ENCODE results near the gene ZNF771.
"Not testable (repeated sequence)": the region's sequence is repeated elsewhere in the genome, so short reads cannot be mapped to it uniquely, and the experiment has no call there.

ZNF771 gene

GRCh38 chr16:30438835-30439234 lies 31.4 kb downstream of the ZNF771 start:
- DNase-seq: no peak

- DNase-seq: no peak
These were observed 32.4 kb downstream of the ZNF771 start for GRCh38 chr16:30439720-30440348.

- no peak for DNase-seq
These were observed 36.2 kb downstream of the ZNF771 start for GRCh38 chr16:30443631-30444030.

DNA sequence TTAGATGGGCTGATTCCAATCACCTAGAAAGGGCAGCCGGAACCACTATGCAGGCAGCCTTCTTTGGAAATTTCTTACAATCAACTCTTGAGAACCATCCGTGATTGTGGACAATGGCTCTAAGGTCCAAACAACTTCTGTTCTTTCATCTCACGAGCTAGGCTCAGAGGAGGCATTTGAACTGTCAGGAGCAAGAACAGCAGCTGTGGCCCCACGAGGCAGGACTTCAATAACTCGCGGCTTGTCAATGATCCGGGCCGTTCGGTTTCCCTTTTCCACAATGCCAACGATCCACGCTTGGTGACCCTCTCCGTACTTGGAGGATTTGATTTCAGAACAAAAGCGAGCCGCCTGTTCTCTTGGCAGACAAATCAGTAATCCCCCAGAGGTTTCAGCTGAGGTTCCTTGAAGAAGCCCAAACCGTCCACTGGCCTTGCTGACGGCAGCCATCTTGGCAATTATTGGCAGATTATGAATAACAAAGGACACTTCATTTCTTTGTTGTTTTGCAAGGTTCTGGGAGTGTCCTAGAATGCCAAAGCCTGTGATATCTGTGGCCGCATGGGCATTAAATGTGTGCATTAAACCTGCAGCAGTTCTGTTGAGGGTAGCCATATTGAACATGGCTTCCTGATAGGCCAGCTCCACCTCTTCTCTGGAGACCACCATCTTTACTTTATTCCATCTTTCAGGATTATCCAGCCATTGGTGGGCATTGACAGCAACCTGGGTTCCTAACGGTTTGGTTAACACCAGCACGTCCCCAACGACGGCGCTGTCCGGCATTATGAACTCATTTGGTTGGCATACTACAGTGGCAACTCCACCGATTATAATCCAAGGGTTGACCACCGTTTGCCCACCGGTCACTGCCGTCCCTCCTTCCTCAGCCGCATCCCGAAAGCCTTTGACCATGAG lies 37.1 kb downstream of the ZNF771 start:
- no peak for DNase-seq

DNA sequence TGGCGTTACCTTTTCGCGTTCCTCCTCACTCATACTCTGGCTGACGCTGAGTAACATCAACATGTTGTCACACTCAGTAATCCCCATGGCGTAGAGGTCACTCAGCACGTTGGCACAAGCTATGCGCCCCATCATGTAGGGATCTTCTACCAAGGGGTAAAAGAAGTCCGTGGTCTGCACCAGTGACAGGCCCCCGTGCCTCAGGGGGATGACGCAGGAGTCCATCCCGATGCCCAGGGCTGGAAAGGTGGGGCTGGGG lies 37.7 kb downstream of the ZNF771 start:
- DNase-seq: no peak

- peak; percentile 92 for DNase-seq
These were observed 38.2 kb downstream of the ZNF771 start, which contains the start of gene SEPHS2 for GRCh38 chr16:30445408-30446202. Gene SEPHS2 (minus strand): TSS chr16:30445874. CDS start chr16:30445727, 147 bp downstream.

- DNase-seq: no peak
These were observed 38.8 kb downstream of the ZNF771 start for GRCh38 chr16:30446203-30446595.

DNA sequence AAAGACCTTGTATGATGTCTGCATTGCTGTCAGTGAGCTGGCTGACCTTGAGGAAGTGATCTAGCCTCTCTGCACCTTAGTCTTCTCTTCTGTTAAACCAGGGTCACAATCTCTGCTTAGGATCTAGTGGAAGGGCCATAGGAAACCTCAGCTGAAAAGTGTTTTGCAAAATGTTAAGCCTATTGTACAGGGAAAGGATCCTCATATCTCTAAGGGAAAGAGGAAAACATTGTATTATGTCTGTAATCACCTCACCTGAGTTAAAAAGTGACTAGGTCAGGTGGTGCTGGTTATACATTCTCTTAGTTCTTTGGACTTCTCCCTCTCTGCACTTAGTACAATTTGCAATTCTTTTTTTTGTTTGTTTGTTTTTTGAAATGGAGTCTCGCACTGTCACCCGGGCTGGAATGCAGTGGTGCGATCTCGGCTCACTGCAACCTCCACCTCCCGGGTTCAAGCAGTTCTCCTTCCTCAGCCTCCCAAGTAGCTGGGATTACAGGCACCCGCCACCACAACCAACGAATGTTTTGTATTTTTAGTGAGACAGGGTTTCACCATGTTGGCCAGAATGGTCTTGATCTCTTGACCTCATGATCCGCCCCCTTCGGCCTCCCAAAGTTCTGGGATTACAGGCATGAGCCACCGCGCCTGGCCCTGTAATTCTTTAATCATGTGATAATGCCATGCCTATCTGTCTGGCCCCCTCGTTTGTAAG lies 40.3 kb downstream of the ZNF771 start:
- DNase-seq: no peak

- DNase-seq: no peak
These were observed 41.7 kb downstream of the ZNF771 start for GRCh38 chr16:30449116-30449435.

GRCh38 chr16:30452709-30453580 lies 45.5 kb downstream of the ZNF771 start:
- DNase-seq: not testable (repeated sequence)

- DNase-seq: no peak
These were observed 48.9 kb downstream of the ZNF771 start for GRCh38 chr16:30456302-30456701.

- no peak for DNase-seq
These were observed 49.9 kb downstream of the ZNF771 start for GRCh38 chr16:30457256-30457655.

DNA sequence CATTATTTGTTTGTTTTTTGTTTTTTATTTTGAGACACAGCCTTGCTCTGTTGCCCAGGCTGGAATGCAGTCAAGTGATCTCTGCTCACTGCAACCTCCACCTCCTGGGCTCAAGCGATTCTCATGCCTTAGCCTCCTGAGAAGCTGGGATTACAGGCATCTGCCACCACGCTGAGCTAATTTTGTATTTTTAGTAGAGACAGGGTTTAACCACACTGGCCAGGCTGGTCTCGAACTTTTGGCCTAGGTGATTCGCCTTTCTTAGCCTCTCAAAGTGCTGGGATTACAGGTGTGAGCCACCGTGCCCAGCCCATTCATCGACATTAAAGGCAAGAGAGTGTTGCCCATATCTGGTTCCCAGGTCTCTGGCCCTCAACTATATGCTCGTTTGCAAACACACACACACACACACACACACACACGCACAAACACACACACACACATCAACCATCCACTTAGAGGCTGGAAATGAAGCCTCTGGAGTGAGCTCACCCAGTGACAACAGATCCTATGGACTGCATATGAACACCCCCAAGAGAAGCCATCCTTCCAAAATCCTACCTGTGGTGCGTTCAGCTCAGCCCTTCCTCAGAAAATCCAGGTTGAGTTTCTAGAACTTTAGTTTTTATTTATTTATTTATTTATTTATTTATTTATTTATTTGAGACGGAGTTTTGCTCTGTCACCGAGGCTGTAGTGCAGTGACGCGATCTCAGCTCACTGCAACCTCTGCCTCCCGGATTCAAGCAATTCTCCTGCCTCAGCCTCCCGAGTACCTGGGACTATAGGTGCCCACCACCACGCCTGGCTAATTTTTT lies 50.5 kb downstream of the ZNF771 start:
- DNase-seq: no peak

GRCh38 chr16:30458561-30459394 lies 51.4 kb downstream of the ZNF771 start:
- no peak for DNase-seq

DNA sequence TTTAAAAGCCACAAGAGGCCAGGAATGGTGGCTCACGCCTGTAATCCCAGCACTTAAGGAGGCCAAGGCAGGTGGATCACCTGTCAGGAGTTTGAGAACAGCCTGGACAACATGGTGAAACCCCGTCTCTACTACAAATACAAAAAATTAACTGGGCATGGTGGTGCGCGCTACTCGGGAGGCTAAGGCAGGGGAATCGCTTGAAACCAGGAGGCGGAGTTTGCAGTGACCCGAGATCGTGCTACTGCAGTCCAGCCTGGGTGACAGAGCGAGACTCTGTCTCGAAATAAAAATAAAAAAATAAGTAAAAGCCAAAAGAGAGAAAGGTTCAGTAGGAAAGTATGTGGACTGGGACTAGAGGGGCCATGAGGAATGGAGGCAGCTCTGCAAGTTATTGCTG lies 52.0 kb downstream of the ZNF771 start:
- DNase-seq: no peak

- DNase-seq: not testable (repeated sequence)
These were observed 54.0 kb downstream of the ZNF771 start for GRCh38 chr16:30461426-30461825.

- DNase-seq: no peak
These were observed 56.7 kb downstream of the ZNF771 start for GRCh38 chr16:30464078-30464477.
